Measurements from ENCODE around the gene PACS1. TPM values are rescaled to one million over a fixed set of nuclear protein-coding genes. Genes with fewer than 3 reads are reported as not detected.

PACS1 gene
- total RNA-seq, 6 experiments from 2014 or later: 5.8 to 23.7 (median 12.5) TPM

GRCh38 chr11:66100272-66101065 lies 30.4 kb downstream of the PACS1 start:
- Histone ChIP-seq H3K36me3 (no peaks in the 10 kb centered on the region), H3K27me3 (no peaks in the 10 kb centered on the region), H3K9me3 (no peaks in the 10 kb centered on the region), H3K27ac (no peak overlapping the region), H3K4me1 (no peaks in the 10 kb centered on the region), H3K4me3 (no peak overlapping the region)
- intact Hi-C loops (cut with DNase I): no loop called here
- TF ChIP-seq, protein P1, sequence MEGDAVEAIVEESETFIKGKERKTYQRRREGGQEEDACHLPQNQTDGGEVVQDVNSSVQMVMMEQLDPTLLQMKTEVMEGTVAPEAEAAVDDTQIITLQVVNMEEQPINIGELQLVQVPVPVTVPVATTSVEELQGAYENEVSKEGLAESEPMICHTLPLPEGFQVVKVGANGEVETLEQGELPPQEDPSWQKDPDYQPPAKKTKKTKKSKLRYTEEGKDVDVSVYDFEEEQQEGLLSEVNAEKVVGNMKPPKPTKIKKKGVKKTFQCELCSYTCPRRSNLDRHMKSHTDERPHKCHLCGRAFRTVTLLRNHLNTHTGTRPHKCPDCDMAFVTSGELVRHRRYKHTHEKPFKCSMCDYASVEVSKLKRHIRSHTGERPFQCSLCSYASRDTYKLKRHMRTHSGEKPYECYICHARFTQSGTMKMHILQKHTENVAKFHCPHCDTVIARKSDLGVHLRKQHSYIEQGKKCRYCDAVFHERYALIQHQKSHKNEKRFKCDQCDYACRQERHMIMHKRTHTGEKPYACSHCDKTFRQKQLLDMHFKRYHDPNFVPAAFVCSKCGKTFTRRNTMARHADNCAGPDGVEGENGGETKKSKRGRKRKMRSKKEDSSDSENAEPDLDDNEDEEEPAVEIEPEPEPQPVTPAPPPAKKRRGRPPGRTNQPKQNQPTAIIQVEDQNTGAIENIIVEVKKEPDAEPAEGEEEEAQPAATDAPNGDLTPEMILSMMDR (IDR thresholded peaks at IDR 0.05): no peak
- TF ChIP-seq POLR2A (IDR thresholded peaks at IDR 0.05): no peak
- ATAC-seq: peak; percentile 80 to 94 (median 83)
- 45% methylated on average over 11 of the region's 14 CpGs for WGBS (ENCODE audit: insufficient coverage, low coverage, low lambda C conversion rate, missing lambda C conversion rate)
- peak; percentile 70 to 78 (median 74) for DNase-seq

DNA sequence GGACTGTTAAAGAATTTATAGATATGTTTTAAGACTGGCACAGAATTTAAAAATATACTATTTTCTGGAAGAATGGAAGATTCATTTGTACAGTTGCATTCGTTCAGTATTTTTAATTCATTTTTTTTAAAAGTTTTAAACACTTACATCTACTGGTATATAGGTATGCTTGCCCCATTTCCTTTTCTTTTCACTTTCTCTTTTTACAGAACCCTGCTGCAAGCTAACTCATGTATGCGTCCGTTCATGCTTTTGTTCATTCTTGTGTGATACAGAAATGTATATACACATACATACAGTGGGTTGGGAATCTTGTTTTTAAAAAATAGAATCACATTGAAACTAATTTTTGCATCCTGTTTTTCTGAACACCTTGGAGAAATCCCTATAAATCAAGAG lies 31.0 kb downstream of the PACS1 start:
- Histone ChIP-seq H3K4me1 (no peaks in the 10 kb centered on the region), H3K36me3 (no peaks in the 10 kb centered on the region), H3K4me3 (no peak overlapping the region), H3K27me3 (no peaks in the 10 kb centered on the region), H3K27ac (no peak overlapping the region), H3K9me3 (no peaks in the 10 kb centered on the region)
- intact Hi-C loops (cut with DNase I): no loop called here
- ATAC-seq: no peak
- 60% methylated on average over 3 of the region's 3 CpGs for WGBS (ENCODE audit: insufficient coverage, low coverage, low lambda C conversion rate, missing lambda C conversion rate)
- no peak for DNase-seq
- TF ChIP-seq, protein P1 (IDR thresholded peaks at IDR 0.05): no peak
- TF ChIP-seq POLR2A (IDR thresholded peaks at IDR 0.05): no peak

GRCh38 chr11:66104057-66104638 lies 34.1 kb downstream of the PACS1 start:
- no peak overlapping the region for H3K27ac ChIP-seq
- intact Hi-C loops (cut with DNase I): no loop called here
- no peak for ATAC-seq
- H3K27me3 ChIP-seq: no peaks in the 10 kb centered on the region
- 78% methylated on average over 4 of the region's 4 CpGs for WGBS (ENCODE audit: insufficient coverage, low coverage, low lambda C conversion rate, missing lambda C conversion rate)
- no peaks in the 10 kb centered on the region for H3K36me3 ChIP-seq
- no peak for DNase-seq
- TF ChIP-seq, protein P1 (IDR thresholded peaks at IDR 0.05): no peak
- TF ChIP-seq POLR2A (IDR thresholded peaks at IDR 0.05): no peak
- H3K4me3 ChIP-seq: no peak overlapping the region
- no peaks in the 10 kb centered on the region for H3K4me1 ChIP-seq
- H3K9me3 ChIP-seq: no peaks in the 10 kb centered on the region

- H3K4me1 ChIP-seq: no peaks in the 10 kb centered on the region
- 85% methylated on average over 3 of the region's 4 CpGs for WGBS (ENCODE audit: insufficient coverage, low coverage, low lambda C conversion rate, missing lambda C conversion rate)
- H3K36me3 ChIP-seq: no peaks in the 10 kb centered on the region
- no peaks in the 10 kb centered on the region for H3K9me3 ChIP-seq
- no peak for TF ChIP-seq POLR2A (IDR thresholded peaks at IDR 0.05)
- DNase-seq: no peak
- H3K27me3 ChIP-seq: no peaks in the 10 kb centered on the region
- intact Hi-C loops (cut with DNase I): no loop called here
- ATAC-seq: no peak
- no peak overlapping the region for H3K27ac ChIP-seq
- no peak overlapping the region for H3K4me3 ChIP-seq
Measured at GRCh38 chr11:66106786-66107599, 36.9 kb downstream of the PACS1 start.

All from right lobe of liver (tissue), 6 donors.